Nephron (organoid): ENCODE results near the gene CNTN6.

Source experiments
- H3K27ac Mint-ChIP-seq, 3 experiments: 2 replicates each; pipeline ENCODE4 v1.8.0; 2020; ENCODE audit warnings: mixed read lengths in 3 of 3, mild to moderate bottlenecking in 2 of 3, moderate library complexity in 1 of 3
- H3K27me3 Mint-ChIP-seq: 2 replicates; pipeline ENCODE4 v1.8.0; 2021; ENCODE audit warnings: low read depth, mild to moderate bottlenecking, moderate library complexity, mixed read lengths
- H3K36me3 Mint-ChIP-seq: 2 replicates; pipeline ENCODE4 v1.8.0; 2020; ENCODE audit warnings: low read depth, mixed read lengths
- H3K4me1 Mint-ChIP-seq: 2 replicates; pipeline ENCODE4 v1.8.0; 2020; ENCODE audit warnings: mixed read lengths
- H3K4me3 Mint-ChIP-seq, 3 experiments: 2 replicates each; pipeline ENCODE4 v1.8.0; 2020; ENCODE audit warnings: mild to moderate bottlenecking in 3 of 3, mixed read lengths in 3 of 3, moderate library complexity in 2 of 3
- H3K9me3 Mint-ChIP-seq: 2 replicates; pipeline ENCODE4 v1.8.0; 2020; ENCODE audit warnings: mixed read lengths
- CTCF ChIP-seq, 3 experiments: fragments of 200-600 bp; sonication (generic); IDR thresholded peaks; one replicate each; pipeline ENCODE4 v1.5.0; 2021; ENCODE audit warnings: antibody characterized with exemption in 3 of 3; ENCODE audit not compliant: unreplicated experiment in 3 of 3

The CNTN6 gene

GRCh38 chr3:1394188-1394587 is 301.4 kb downstream of the CNTN6 start:
- peaks cover 3% of the 10 kb centered on the region for H3K27me3 Mint-ChIP-seq
- no peak for TF ChIP-seq CTCF (IDR thresholded peaks at IDR 0.05; ENCODE audit: unreplicated experiment in 3 of 3)
- no peak overlapping the region for H3K27ac Mint-ChIP-seq
- no peaks in the 10 kb centered on the region for H3K36me3 Mint-ChIP-seq
- no peaks in the 10 kb centered on the region for H3K9me3 Mint-ChIP-seq
- no peaks in the 10 kb centered on the region for H3K4me1 Mint-ChIP-seq
- no peak overlapping the region for H3K4me3 Mint-ChIP-seq

DNA sequence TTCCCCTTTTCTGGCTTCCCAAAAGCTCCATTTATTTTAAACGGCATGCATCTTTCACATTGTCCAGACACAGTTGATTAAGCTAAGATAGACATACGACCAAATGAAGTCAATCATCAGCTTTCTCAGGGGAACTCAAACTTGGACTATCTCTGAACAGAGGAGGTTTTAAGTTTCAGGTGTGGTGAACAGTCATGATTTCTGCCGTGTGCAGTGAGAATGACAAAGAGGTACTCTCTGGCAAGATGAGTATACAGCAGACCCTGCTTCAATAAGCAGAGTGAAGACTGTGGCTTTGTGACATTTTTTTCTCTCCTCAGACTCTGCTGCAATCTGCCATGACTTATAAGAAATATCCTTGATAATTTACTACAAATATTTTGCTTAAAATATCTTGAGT is 307.7 kb downstream of the CNTN6 start:
- H3K27ac Mint-ChIP-seq, result peak overlapping the region in 2 of 3 experiments; percentile 50 to 53
- TF ChIP-seq CTCF (IDR thresholded peaks at IDR 0.05; ENCODE audit: unreplicated experiment in 3 of 3), result no peak
- H3K9me3 Mint-ChIP-seq, result no peaks in the 10 kb centered on the region
- H3K27me3 Mint-ChIP-seq, result peaks cover under 1% of the 10 kb centered on the region
- no peaks in the 10 kb centered on the region for H3K36me3 Mint-ChIP-seq
- no peak overlapping the region for H3K4me3 Mint-ChIP-seq
- peaks cover 17% of the 10 kb centered on the region for H3K4me1 Mint-ChIP-seq

DNA sequence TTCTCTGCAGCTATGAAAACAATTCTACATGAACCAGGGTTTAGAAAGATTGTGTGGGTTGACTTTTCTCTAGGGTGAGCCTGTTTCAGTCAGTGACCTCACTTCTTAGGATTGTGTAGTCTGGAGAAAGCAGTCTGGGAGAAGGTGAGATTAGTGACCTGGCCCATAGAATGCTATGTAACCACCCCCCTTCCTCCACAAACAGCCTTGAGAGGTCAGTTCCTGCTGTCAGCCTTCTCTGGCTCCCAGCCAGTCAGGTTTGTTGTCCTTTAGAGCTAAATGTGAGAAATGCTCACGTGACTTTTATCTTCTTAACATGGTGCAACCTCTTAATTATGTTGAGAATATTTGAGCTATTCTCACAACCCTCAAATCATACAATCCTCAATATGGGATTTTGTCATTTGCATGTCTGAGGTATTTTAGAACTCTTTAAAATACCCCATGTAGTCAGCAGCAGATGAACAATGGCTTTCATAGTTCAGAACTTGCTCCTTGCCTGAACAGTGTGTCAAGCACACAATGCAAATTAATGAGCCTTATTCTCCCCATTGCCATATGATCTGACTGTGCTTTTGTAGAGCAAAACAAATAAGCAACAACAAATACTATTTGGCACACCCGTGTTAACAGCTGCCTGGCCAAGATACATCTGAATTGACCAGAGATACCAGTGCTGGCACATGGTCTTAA is 311.6 kb downstream of the CNTN6 start:
- Mint-ChIP-seq H3K4me1 (peaks cover 17% of the 10 kb centered on the region), H3K4me3 (no peak overlapping the region), H3K9me3 (no peaks in the 10 kb centered on the region), H3K36me3 (no peaks in the 10 kb centered on the region), H3K27me3 (no peaks in the 10 kb centered on the region), H3K27ac (peak overlapping the region; percentile 69 to 91 (median 72))
- no peak for TF ChIP-seq CTCF (IDR thresholded peaks at IDR 0.05; ENCODE audit: unreplicated experiment in 3 of 3)

DNA sequence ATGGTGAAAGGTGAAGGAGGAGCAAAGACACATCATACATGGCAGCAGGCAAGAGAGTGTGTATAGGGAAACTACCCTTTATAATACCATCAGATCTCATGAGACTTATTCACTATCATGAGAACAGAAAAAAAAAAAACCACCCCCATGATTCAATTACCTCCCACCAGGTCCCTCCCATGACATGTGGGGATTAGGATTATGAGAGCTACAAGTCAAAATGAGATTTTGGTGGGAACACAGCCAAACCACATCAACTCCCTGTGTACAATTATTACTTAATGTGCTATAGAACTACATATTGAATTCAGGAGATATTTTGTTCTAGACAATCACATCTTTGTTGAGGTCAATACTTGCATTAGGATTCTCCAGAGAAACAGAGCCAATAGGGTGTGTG is 313.4 kb downstream of the CNTN6 start:
- H3K9me3 Mint-ChIP-seq, result no peaks in the 10 kb centered on the region
- no peaks in the 10 kb centered on the region for H3K36me3 Mint-ChIP-seq
- peak overlapping the region in 1 of 3 experiments; percentile 35 for H3K27ac Mint-ChIP-seq
- TF ChIP-seq CTCF (IDR thresholded peaks at IDR 0.05; ENCODE audit: unreplicated experiment in 3 of 3), result no peak
- H3K4me1 Mint-ChIP-seq, result peaks cover 7% of the 10 kb centered on the region
- no peaks in the 10 kb centered on the region for H3K27me3 Mint-ChIP-seq
- H3K4me3 Mint-ChIP-seq, result no peak overlapping the region

- H3K4me1 Mint-ChIP-seq, result peaks cover 7% of the 10 kb centered on the region
- no peaks in the 10 kb centered on the region for H3K9me3 Mint-ChIP-seq
- H3K27ac Mint-ChIP-seq, result no peak overlapping the region
- no peak for TF ChIP-seq CTCF (IDR thresholded peaks at IDR 0.05; ENCODE audit: unreplicated experiment in 3 of 3)
- no peaks in the 10 kb centered on the region for H3K36me3 Mint-ChIP-seq
- no peaks in the 10 kb centered on the region for H3K27me3 Mint-ChIP-seq
- H3K4me3 Mint-ChIP-seq, result no peak overlapping the region
Observed at GRCh38 chr3:1421577-1421976, 328.8 kb downstream of the CNTN6 start.

- no peaks in the 10 kb centered on the region for H3K27me3 Mint-ChIP-seq
- TF ChIP-seq CTCF (IDR thresholded peaks at IDR 0.05; ENCODE audit: unreplicated experiment in 3 of 3), result no peak
- no peaks in the 10 kb centered on the region for H3K36me3 Mint-ChIP-seq
- peak overlapping the region in 2 of 3 experiments; percentile 14 to 44 for H3K27ac Mint-ChIP-seq
- no peak overlapping the region for H3K4me3 Mint-ChIP-seq
- no peaks in the 10 kb centered on the region for H3K9me3 Mint-ChIP-seq
- H3K4me1 Mint-ChIP-seq, result peaks cover 7% of the 10 kb centered on the region
Observed at GRCh38 chr3:1423566-1424089, 330.8 kb downstream of the CNTN6 start.
